ENCODE measurements around the gene PIM3.

DNA sequence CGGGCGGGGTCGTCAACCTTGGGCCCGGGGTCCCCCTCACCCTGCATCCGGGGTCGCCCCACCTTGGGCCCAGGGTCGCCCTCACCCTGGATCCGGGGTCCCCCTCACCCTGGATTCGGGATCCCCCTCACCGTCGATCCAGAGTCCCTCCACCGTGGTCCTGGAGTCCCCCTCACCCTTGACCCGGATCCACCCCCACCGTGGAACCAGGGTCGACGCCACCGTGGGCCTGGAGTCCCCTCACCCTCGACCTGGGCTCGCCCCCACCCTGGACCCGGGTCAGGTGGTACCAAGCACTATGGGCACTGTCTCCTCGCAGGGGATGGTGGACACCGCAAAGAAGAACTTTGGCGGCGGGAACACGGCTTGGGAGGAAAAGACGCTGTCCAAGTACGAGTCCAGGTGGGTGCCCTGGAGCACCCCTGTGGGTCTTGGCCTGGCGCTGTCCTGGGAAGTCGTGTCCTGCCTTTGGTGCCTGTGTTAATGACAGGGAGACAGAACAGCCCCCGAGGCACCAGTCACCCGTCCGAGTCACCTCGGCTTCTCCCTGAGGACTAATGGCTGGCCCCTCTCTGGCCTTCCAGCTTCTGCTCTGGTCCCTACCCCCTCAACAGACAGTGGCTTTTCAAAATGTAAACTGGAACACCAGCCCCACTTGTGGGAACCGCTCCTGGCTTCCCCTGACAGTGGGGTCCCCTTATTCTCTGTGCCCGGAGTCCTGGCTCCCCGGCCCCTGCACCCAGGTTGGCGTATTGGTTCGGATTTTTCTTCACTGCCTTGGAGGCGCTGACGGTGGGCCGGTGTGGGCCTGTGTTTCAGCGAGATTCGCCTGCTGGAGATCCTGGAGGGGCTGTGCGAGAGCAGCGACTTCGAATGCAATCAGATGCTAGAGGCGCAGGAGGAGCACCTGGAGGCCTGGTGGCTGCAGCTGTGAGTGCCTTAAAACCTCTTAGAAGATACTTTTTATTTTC is 41.4 kb upstream of the PIM3 start:
- TF ChIP-seq, protein P1, sequence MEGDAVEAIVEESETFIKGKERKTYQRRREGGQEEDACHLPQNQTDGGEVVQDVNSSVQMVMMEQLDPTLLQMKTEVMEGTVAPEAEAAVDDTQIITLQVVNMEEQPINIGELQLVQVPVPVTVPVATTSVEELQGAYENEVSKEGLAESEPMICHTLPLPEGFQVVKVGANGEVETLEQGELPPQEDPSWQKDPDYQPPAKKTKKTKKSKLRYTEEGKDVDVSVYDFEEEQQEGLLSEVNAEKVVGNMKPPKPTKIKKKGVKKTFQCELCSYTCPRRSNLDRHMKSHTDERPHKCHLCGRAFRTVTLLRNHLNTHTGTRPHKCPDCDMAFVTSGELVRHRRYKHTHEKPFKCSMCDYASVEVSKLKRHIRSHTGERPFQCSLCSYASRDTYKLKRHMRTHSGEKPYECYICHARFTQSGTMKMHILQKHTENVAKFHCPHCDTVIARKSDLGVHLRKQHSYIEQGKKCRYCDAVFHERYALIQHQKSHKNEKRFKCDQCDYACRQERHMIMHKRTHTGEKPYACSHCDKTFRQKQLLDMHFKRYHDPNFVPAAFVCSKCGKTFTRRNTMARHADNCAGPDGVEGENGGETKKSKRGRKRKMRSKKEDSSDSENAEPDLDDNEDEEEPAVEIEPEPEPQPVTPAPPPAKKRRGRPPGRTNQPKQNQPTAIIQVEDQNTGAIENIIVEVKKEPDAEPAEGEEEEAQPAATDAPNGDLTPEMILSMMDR (IDR thresholded peaks at IDR 0.05): no peak
- TF ChIP-seq ETV6 (CRISPR knock-in tag; IDR thresholded peaks at IDR 0.05) (no peak), RELA (CRISPR knock-in tag; IDR thresholded peaks at IDR 0.05; ENCODE audit: borderline replicate concordance) (no peak), SP1 (CRISPR knock-in tag; conservative IDR thresholded peaks at IDR 0.05) (no peak), TEAD4 (CRISPR knock-in tag; IDR thresholded peaks at IDR 0.05) (no peak), CBFB (CRISPR knock-in tag; IDR thresholded peaks at IDR 0.05; ENCODE audit: low read depth) (no peak), ESRRA (CRISPR knock-in tag; IDR thresholded peaks at IDR 0.05; ENCODE audit: borderline replicate concordance) (no peak), MYBL2 (CRISPR knock-in tag; IDR thresholded peaks at IDR 0.05) (no peak)
- TF ChIP-seq, protein P2, sequence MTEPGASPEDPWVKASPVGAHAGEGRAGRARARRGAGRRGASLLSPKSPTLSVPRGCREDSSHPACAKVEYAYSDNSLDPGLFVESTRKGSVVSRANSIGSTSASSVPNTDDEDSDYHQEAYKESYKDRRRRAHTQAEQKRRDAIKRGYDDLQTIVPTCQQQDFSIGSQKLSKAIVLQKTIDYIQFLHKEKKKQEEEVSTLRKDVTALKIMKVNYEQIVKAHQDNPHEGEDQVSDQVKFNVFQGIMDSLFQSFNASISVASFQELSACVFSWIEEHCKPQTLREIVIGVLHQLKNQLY (CRISPR knock-in tag; IDR thresholded peaks at IDR 0.05): no peak
- TF ChIP-seq, protein P3, sequence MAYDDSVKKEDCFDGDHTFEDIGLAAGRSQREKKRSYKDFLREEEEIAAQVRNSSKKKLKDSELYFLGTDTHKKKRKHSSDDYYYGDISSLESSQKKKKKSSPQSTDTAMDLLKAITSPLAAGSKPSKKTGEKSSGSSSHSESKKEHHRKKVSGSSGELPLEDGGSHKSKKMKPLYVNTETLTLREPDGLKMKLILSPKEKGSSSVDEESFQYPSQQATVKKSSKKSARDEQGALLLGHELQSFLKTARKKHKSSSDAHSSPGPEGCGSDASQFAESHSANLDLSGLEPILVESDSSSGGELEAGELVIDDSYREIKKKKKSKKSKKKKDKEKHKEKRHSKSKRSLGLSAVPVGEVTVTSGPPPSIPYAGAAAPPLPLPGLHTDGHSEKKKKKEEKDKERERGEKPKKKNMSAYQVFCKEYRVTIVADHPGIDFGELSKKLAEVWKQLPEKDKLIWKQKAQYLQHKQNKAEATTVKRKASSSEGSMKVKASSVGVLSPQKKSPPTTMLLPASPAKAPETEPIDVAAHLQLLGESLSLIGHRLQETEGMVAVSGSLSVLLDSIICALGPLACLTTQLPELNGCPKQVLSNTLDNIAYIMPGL (CRISPR knock-in tag; IDR thresholded peaks at IDR 0.05): no peak
- TF ChIP-seq, protein P4, sequence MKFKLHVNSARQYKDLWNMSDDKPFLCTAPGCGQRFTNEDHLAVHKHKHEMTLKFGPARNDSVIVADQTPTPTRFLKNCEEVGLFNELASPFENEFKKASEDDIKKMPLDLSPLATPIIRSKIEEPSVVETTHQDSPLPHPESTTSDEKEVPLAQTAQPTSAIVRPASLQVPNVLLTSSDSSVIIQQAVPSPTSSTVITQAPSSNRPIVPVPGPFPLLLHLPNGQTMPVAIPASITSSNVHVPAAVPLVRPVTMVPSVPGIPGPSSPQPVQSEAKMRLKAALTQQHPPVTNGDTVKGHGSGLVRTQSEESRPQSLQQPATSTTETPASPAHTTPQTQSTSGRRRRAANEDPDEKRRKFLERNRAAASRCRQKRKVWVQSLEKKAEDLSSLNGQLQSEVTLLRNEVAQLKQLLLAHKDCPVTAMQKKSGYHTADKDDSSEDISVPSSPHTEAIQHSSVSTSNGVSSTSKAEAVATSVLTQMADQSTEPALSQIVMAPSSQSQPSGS (CRISPR knock-in tag; IDR thresholded peaks at IDR 0.05; ENCODE audit: borderline replicate concordance, low read depth): no peak
- TF ChIP-seq, protein P5, sequence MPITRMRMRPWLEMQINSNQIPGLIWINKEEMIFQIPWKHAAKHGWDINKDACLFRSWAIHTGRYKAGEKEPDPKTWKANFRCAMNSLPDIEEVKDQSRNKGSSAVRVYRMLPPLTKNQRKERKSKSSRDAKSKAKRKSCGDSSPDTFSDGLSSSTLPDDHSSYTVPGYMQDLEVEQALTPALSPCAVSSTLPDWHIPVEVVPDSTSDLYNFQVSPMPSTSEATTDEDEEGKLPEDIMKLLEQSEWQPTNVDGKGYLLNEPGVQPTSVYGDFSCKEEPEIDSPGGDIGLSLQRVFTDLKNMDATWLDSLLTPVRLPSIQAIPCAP (CRISPR knock-in tag; IDR thresholded peaks at IDR 0.05): no peak
- TF ChIP-seq, protein P6, sequence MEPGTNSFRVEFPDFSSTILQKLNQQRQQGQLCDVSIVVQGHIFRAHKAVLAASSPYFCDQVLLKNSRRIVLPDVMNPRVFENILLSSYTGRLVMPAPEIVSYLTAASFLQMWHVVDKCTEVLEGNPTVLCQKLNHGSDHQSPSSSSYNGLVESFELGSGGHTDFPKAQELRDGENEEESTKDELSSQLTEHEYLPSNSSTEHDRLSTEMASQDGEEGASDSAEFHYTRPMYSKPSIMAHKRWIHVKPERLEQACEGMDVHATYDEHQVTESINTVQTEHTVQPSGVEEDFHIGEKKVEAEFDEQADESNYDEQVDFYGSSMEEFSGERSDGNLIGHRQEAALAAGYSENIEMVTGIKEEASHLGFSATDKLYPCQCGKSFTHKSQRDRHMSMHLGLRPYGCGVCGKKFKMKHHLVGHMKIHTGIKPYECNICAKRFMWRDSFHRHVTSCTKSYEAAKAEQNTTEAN (CRISPR knock-in tag; IDR thresholded peaks at IDR 0.05): no peak
- TF ChIP-seq, protein P7, sequence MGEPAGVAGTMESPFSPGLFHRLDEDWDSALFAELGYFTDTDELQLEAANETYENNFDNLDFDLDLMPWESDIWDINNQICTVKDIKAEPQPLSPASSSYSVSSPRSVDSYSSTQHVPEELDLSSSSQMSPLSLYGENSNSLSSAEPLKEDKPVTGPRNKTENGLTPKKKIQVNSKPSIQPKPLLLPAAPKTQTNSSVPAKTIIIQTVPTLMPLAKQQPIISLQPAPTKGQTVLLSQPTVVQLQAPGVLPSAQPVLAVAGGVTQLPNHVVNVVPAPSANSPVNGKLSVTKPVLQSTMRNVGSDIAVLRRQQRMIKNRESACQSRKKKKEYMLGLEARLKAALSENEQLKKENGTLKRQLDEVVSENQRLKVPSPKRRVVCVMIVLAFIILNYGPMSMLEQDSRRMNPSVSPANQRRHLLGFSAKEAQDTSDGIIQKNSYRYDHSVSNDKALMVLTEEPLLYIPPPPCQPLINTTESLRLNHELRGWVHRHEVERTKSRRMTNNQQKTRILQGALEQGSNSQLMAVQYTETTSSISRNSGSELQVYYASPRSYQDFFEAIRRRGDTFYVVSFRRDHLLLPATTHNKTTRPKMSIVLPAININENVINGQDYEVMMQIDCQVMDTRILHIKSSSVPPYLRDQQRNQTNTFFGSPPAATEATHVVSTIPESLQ (CRISPR knock-in tag; IDR thresholded peaks at IDR 0.05): no peak
